Effector memory CD4-positive, alpha-beta T cell (primary cell): Measurements from ENCODE around the gene ACSL5.
A peak's percentile ranks its signal among the peaks of the same experiment; 100 is the strongest.
"Not testable (repeated sequence)": the region's sequence is repeated elsewhere in the genome, so short reads cannot be mapped to it uniquely, and the experiment has no call there.

ENCODE experiments used
- DNase-seq, 3 donors: peaks; one replicate each; pipeline ENCODE4 v3.0.0-alpha.2; 2020
- H3K27ac ChIP-seq: 2 replicates; pipeline ENCODE4 v1.7.0; 2013; ENCODE audit warnings: mild to moderate bottlenecking, low read length, moderate library complexity; ENCODE audit not compliant: insufficient read depth, poor library complexity, severe bottlenecking
- H3K27me3 ChIP-seq: replicated peaks from 2 replicates; pipeline ENCODE4 v1.7.0; 2013; ENCODE audit warnings: mild to moderate bottlenecking, low read length; ENCODE audit not compliant: insufficient read depth, control insufficient read depth, poor library complexity, severe bottlenecking
- H3K36me3 ChIP-seq: 2 replicates; pipeline ENCODE4 v1.7.0; 2013; ENCODE audit warnings: mild to moderate bottlenecking, low read length, moderate library complexity; ENCODE audit not compliant: control insufficient read depth, insufficient read depth
- H3K4me1 ChIP-seq: 2 replicates; pipeline ENCODE4 v1.7.0; 2013; ENCODE audit warnings: low read length, mild to moderate bottlenecking; ENCODE audit not compliant: control insufficient read depth, insufficient read depth, poor library complexity, severe bottlenecking
- H3K4me3 ChIP-seq: 2 replicates; pipeline ENCODE4 v1.7.0; 2013; ENCODE audit warnings: low read length, low read depth, mild to moderate bottlenecking; ENCODE audit not compliant: insufficient read depth, poor library complexity, severe bottlenecking
- H3K9me3 ChIP-seq: 2 replicates; pipeline ENCODE4 v1.7.0; 2013; ENCODE audit warnings: mild to moderate bottlenecking, low read length, moderate library complexity; ENCODE audit not compliant: control insufficient read depth

Gene ACSL5

GRCh38 chr10:112362833-112363232, 11.1 kb upstream of the ACSL5 start:
- no peak for DNase-seq
- Histone ChIP-seq H3K27ac (no peak overlapping the region), H3K4me1 (no peaks in the 10 kb centered on the region), H3K36me3 (no peaks in the 10 kb centered on the region), H3K27me3 (no peaks in the 10 kb centered on the region), H3K4me3 (no peak overlapping the region), H3K9me3 (no peaks in the 10 kb centered on the region)

- Histone ChIP-seq H3K4me3 (no peak overlapping the region), H3K27me3 (no peaks in the 10 kb centered on the region), H3K9me3 (no peaks in the 10 kb centered on the region), H3K36me3 (no peaks in the 10 kb centered on the region), H3K27ac (no peak overlapping the region), H3K4me1 (peaks cover 4% of the 10 kb centered on the region)
- DNase-seq: no peak
Observed at GRCh38 chr10:112363696-112364688, 9.9 kb upstream of the ACSL5 start.

- H3K27me3 ChIP-seq: no peaks in the 10 kb centered on the region
- H3K27ac ChIP-seq: no peak overlapping the region
- no peaks in the 10 kb centered on the region for H3K36me3 ChIP-seq
- H3K4me1 ChIP-seq: peaks cover 9% of the 10 kb centered on the region
- no peaks in the 10 kb centered on the region for H3K9me3 ChIP-seq
- DNase-seq: no peak
- H3K4me3 ChIP-seq: no peak overlapping the region
Observed at GRCh38 chr10:112365014-112365432, 8.9 kb upstream of the ACSL5 start.

GRCh38 chr10:112365451-112365850, 8.5 kb upstream of the ACSL5 start:
- H3K4me1 ChIP-seq: peaks cover 9% of the 10 kb centered on the region
- H3K4me3 ChIP-seq: no peak overlapping the region
- no peak overlapping the region for H3K27ac ChIP-seq
- DNase-seq: no peak
- H3K27me3 ChIP-seq: no peaks in the 10 kb centered on the region
- no peaks in the 10 kb centered on the region for H3K9me3 ChIP-seq
- no peaks in the 10 kb centered on the region for H3K36me3 ChIP-seq

DNA sequence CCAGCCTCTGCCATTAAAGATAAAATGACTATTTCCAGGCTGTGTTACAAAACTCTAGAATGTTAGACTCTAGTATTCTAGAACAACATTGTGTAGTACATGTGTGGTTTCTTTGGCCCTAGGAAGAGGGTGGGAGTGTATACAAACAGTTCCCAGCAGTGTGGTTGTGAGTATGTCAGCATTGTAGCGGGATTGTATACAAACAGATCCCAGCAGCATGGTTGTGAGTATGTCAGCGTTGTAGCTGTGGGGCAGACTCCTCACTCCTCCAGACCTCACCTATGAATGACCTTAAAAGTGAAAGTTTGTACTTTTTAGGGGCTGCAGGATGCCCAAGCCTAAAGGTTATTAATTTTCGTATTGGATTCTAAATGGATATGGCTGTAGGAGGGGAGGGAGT, 6.9 kb upstream of the ACSL5 start:
- Histone ChIP-seq H3K4me1 (peaks cover 9% of the 10 kb centered on the region), H3K27ac (no peak overlapping the region), H3K27me3 (no peaks in the 10 kb centered on the region), H3K9me3 (no peaks in the 10 kb centered on the region), H3K36me3 (no peaks in the 10 kb centered on the region), H3K4me3 (no peak overlapping the region)
- no peak for DNase-seq

DNA sequence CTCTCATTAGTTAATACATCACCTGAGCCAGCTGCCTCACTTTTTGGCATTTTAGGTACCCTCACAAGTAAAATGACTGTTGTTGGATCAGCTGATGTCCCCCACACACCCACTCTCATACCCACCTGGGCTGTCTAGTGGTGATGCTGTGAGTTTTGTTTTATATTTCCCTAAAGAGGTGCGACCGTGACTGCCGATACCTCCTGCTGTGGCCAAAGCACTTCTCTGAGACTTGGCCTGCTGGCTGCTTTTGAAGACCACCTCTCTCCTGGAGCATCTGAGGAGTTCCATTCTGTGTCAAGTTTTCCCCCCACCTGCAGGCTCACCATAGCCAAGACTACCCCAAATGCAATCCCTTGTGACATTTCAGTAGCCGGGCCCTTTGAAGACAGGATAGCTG, 6.4 kb upstream of the ACSL5 start:
- Histone ChIP-seq H3K9me3 (no peaks in the 10 kb centered on the region), H3K36me3 (no peaks in the 10 kb centered on the region), H3K27me3 (no peaks in the 10 kb centered on the region), H3K4me3 (no peak overlapping the region), H3K27ac (no peak overlapping the region), H3K4me1 (peaks cover 9% of the 10 kb centered on the region)
- DNase-seq: no peak

GRCh38 chr10:112369495-112370423, 4.2 kb upstream of the ACSL5 start:
- peaks cover 9% of the 10 kb centered on the region for H3K4me1 ChIP-seq
- no peaks in the 10 kb centered on the region for H3K36me3 ChIP-seq
- H3K9me3 ChIP-seq: no peaks in the 10 kb centered on the region
- no peak overlapping the region for H3K4me3 ChIP-seq
- H3K27ac ChIP-seq: no peak overlapping the region
- no peaks in the 10 kb centered on the region for H3K27me3 ChIP-seq
- peak in 1 of 3 donors; percentile 20 for DNase-seq

- H3K36me3 ChIP-seq: no peaks in the 10 kb centered on the region
- H3K27ac ChIP-seq: no peak overlapping the region
- H3K4me1 ChIP-seq: peaks cover 9% of the 10 kb centered on the region
- H3K4me3 ChIP-seq: no peak overlapping the region
- H3K27me3 ChIP-seq: no peaks in the 10 kb centered on the region
- no peak for DNase-seq
- H3K9me3 ChIP-seq: no peaks in the 10 kb centered on the region
Observed at GRCh38 chr10:112370424-112370819, 3.5 kb upstream of the ACSL5 start.

DNA sequence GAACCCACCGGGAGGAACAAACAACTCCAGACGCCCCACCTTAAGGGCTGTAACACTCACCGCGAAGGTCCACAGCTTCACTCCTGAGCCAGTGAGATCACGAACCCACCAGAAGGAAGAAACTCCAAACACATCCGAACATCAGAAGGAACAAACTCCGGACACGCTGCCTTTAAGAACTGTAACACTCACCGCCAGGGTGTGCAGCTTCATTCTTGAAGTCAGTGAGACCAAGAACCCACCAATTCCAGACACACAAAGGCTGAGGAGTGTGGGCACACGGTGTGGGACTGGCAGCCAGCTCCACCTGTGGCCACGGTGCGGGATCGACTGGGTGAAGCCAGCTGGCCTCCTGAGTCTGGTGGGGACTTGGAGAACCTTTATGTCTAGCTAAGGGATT, 2.6 kb upstream of the ACSL5 start:
- H3K4me3 ChIP-seq, DNase-seq, H3K27me3 ChIP-seq, H3K4me1 ChIP-seq, H3K9me3 ChIP-seq, H3K36me3 ChIP-seq, H3K27ac ChIP-seq: not testable (repeated sequence)
